SK-N-SH (cell line): ENCODE results near the gene EHD1. TPM values are rescaled to one million over a fixed set of nuclear protein-coding genes. Genes with fewer than 3 reads are reported as not detected.

Experiments used
- CTCF ChIA-PET: fragments of 300-600, 350-600 bp; formaldehyde crosslinking; extraction: SDS; loops from one replicate; lab custom pipeline; 2021; lab: Yijun Ruan, JAX
- POLR2A ChIA-PET: fragments of 350-600 bp; sonication (Branson Sonifier 250); formaldehyde crosslinking; extraction: SDS; loops from one replicate; lab custom pipeline; 2020; ENCODE audit warnings: antibody characterized with exemption, inconsistent platforms; lab: Yijun Ruan, JAX
- DNase-seq: peaks from one replicate; pipeline ENCODE4 v3.0.0; 2012
- H2AFZ ChIP-seq: fragments of 200-600 bp; sonication (generic); 2 replicates; pipeline ENCODE4 v1.8.1; 2016; ENCODE audit warnings: antibody characterized with exemption, mild to moderate bottlenecking, low read depth
- H3F3A ChIP-seq: fragments of 200-600 bp; sonication (generic); replicated peaks from 2 replicates; pipeline ENCODE3; 2016; ENCODE audit warnings: antibody characterized with exemption, mild to moderate bottlenecking; ENCODE audit not compliant: insufficient read depth
- H3K27ac ChIP-seq, 2 experiments: fragments of 200-500 bp in 1 of 2; fragments of 200-600 bp in 1 of 2; sonication (Bioruptor generic) in 1 of 2; sonication (generic), shearing (Covaris generic) in 1 of 2; 2 replicates each; pipeline versions ENCODE4 v1.5.1 to v1.6.1; 2014 to 2016; ENCODE audit warnings: low read depth in 2 of 2, inconsistent platforms in 1 of 2, low read length in 1 of 2, mild to moderate bottlenecking in 1 of 2, mixed read lengths in 1 of 2
- H3K27me3 ChIP-seq: fragments of 200-600 bp; sonication (generic), shearing (Covaris generic); 2 replicates; pipeline ENCODE4 v1.6.1; 2016; ENCODE audit warnings: mixed run types; ENCODE audit not compliant: insufficient read depth
- H3K36me3 ChIP-seq, 2 experiments: fragments of 200-500 bp in 1 of 2; fragments of 200-600 bp in 1 of 2; sonication (Bioruptor generic) in 1 of 2; sonication (generic) in 1 of 2; replicated peaks in 1 of 2; 2 replicates each; pipeline versions ENCODE3 to v1.5.1; 2014 to 2016; ENCODE audit warnings: low read length in 1 of 2, mild to moderate bottlenecking in 1 of 2; ENCODE audit not compliant: insufficient read depth in 2 of 2, control insufficient read depth in 1 of 2
- H3K4me1 ChIP-seq, 2 experiments: fragments of 200-500 bp in 1 of 2; fragments of 200-600 bp in 1 of 2; sonication (Bioruptor generic) in 1 of 2; sonication (generic), shearing (Covaris generic) in 1 of 2; 2 replicates each; pipeline versions ENCODE4 v1.5.1 to v1.6.1; 2014 to 2016; ENCODE audit warnings: low read depth in 1 of 2, low read length in 1 of 2, mixed run types in 1 of 2; ENCODE audit not compliant: insufficient read depth in 2 of 2, control insufficient read depth in 1 of 2
- H3K4me2 ChIP-seq: fragments of 200-600 bp; sonication (generic), shearing (Covaris generic); 2 replicates; pipeline ENCODE4 v1.6.1; 2017; ENCODE audit warnings: mixed run types
- H3K4me3 ChIP-seq, 2 experiments: fragments of 200-500 bp in 1 of 2; fragments of 200-600 bp in 1 of 2; sonication (Bioruptor generic) in 1 of 2; sonication (generic), shearing (Covaris generic) in 1 of 2; 2 replicates each; pipeline versions ENCODE4 v1.5.1 to v1.8.1; 2014 to 2016; ENCODE audit warnings: low read depth in 2 of 2, inconsistent platforms in 1 of 2, low read length in 1 of 2, mild to moderate bottlenecking in 1 of 2, mixed read lengths in 1 of 2, moderate library complexity in 1 of 2
- H3K79me2 ChIP-seq: fragments of 200-600 bp; sonication (generic); 2 replicates; pipeline ENCODE4 v1.8.1; 2017; ENCODE audit warnings: mild to moderate bottlenecking; ENCODE audit not compliant: insufficient read depth
- H3K9ac ChIP-seq: fragments of 200-600 bp; sonication (generic); 2 replicates; pipeline ENCODE4 v1.6.1; 2017; ENCODE audit warnings: mixed run types
- H3K9me2 ChIP-seq: fragments of 200-600 bp; sonication (generic); 2 replicates; pipeline ENCODE4 v1.6.1; 2017; ENCODE audit warnings: mixed run types
- H3K9me3 ChIP-seq: fragments of 200-600 bp; sonication (generic); 2 replicates; pipeline ENCODE4 v1.6.1; 2017; ENCODE audit warnings: mixed run types, mild to moderate bottlenecking, moderate library complexity
- H4K20me1 ChIP-seq: fragments of 200-600 bp; sonication (generic); 2 replicates; pipeline ENCODE4 v1.6.1; 2017; ENCODE audit warnings: mild to moderate bottlenecking, mixed run types; ENCODE audit not compliant: insufficient read depth
- CHD2 ChIP-seq: fragments of 150-350 bp; IDR thresholded peaks from 2 replicates; pipeline ENCODE4 v1.6.1; 2018; ENCODE audit warnings: low read length; ENCODE audit not compliant: partially characterized antibody
- ELF1 ChIP-seq: IDR thresholded peaks from 2 replicates; pipeline ENCODE4 v1.4.0; 2012
- EZH2phosphoT487 ChIP-seq: fragments of 200-600 bp; sonication (generic); IDR thresholded peaks from 2 replicates; pipeline ENCODE4 v1.6.1; 2017; ENCODE audit warnings: low read depth, mixed run types, mild to moderate bottlenecking, antibody characterized with exemption, moderate library complexity, borderline replicate concordance
- FOXJ3 ChIP-seq: sonication (generic); formaldehyde crosslinking; IDR thresholded peaks from 2 replicates; pipeline ENCODE4 v1.5.1; 2020; ENCODE audit warnings: mild to moderate bottlenecking, missing genetic modification reagents
- FOXM1 ChIP-seq: IDR thresholded peaks from 2 replicates; pipeline ENCODE4 v1.4.0; 2012; ENCODE audit warnings: low read depth, mild to moderate bottlenecking
- GABPA ChIP-seq: IDR thresholded peaks from 2 replicates; pipeline ENCODE4 v1.4.0; 2012; ENCODE audit warnings: low read depth, mild to moderate bottlenecking
- GATA2 ChIP-seq: sonication (generic); formaldehyde crosslinking; IDR thresholded peaks from 2 replicates; pipeline ENCODE4 v1.5.0; 2020; ENCODE audit warnings: mild to moderate bottlenecking, missing genetic modification reagents
- JUND ChIP-seq: IDR thresholded peaks from 2 replicates; pipeline ENCODE4 v1.4.0; 2012
- MEF2A ChIP-seq: IDR thresholded peaks from 2 replicates; pipeline ENCODE4 v1.4.0; 2012; ENCODE audit warnings: low read depth, borderline replicate concordance
- NRF1 ChIP-seq: IDR thresholded peaks from 2 replicates; pipeline ENCODE4 v1.6.1; 2012; ENCODE audit warnings: low read depth, mild to moderate bottlenecking, low read length
- RAD21 ChIP-seq: IDR thresholded peaks from 2 replicates; pipeline ENCODE4 v1.6.1; 2012; ENCODE audit warnings: mild to moderate bottlenecking, low read length
- RCOR1 ChIP-seq: fragments of 150-350 bp; IDR thresholded peaks from 2 replicates; pipeline ENCODE4 v1.6.1; 2017; ENCODE audit warnings: antibody characterized with exemption, low read length
- RFX5 ChIP-seq: IDR thresholded peaks from 2 replicates; pipeline ENCODE4 v1.6.1; 2012; ENCODE audit warnings: mild to moderate bottlenecking, improper control_type of control experiment, low read length
- RXRA ChIP-seq: IDR thresholded peaks from 2 replicates; pipeline ENCODE4 v1.4.0; 2012; ENCODE audit warnings: low read depth, mild to moderate bottlenecking, borderline replicate concordance
- SIN3A ChIP-seq: IDR thresholded peaks from 2 replicates; pipeline ENCODE4 v1.6.1; 2012; ENCODE audit warnings: low read depth, mild to moderate bottlenecking, low read length, moderate library complexity, borderline replicate concordance
- SMC3 ChIP-seq: IDR thresholded peaks from 2 replicates; pipeline ENCODE4 v1.6.1; 2012; ENCODE audit warnings: low read depth, low read length, improper control_type of control experiment
- TAF1 ChIP-seq: IDR thresholded peaks from 2 replicates; pipeline ENCODE4 v1.6.1; 2012; ENCODE audit warnings: low read depth, mild to moderate bottlenecking, low read length, moderate library complexity, borderline replicate concordance
- WGBS: methylation state at CpG from one replicate; pipeline ENCODE4 v1.1.6; 2017; ENCODE audit warnings: low lambda C conversion rate; 5-methylcytosine and 5-hydroxymethylcytosine counted together
- polyA plus RNA-seq, 3 experiments: library from polyadenylated mRNA; depleted of rRNA; stranded (reverse); fragments of >200 nt; gene quantifications; 2 replicates each; pipeline ENCODE4 v1.2.3, GENCODE V29; 2012
- TF ChIP-seq, protein P1 (sequence below): fragments of 150-350 bp; IDR thresholded peaks from 2 replicates; pipeline ENCODE4 v1.6.1; 2016; ENCODE audit warnings: mild to moderate bottlenecking, low read depth, low read length
- TF ChIP-seq, protein P2 (sequence below): IDR thresholded peaks from 2 replicates; pipeline ENCODE4 v1.4.0; 2012; ENCODE audit warnings: low read depth, borderline replicate concordance

The EHD1 gene
- polyA plus RNA-seq, 1 of the 3 experiments (the other 2 are of a cell fraction) = 93.3 TPM

DNA sequence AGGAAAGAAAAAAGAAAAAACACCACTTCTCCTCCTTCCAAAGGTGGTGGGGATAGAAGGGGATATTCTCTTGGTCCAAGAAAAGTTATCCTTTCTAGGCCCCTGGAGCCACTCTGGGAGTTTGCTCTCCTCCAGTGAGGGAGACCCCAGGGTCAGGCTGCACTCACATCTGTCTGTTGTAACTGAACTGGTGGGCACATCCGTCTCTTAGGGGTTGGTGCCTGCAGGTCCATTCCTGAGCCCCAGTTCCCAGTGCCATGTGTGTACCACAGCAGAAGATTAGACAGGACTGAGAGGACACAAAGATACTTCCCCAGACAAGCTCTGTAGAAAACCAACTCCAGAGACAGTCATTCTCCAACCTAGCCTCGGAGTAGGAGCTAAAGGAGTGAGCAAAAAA is 41.7 kb upstream of the EHD1 start (continued):
- TF ChIP-seq, protein P1, sequence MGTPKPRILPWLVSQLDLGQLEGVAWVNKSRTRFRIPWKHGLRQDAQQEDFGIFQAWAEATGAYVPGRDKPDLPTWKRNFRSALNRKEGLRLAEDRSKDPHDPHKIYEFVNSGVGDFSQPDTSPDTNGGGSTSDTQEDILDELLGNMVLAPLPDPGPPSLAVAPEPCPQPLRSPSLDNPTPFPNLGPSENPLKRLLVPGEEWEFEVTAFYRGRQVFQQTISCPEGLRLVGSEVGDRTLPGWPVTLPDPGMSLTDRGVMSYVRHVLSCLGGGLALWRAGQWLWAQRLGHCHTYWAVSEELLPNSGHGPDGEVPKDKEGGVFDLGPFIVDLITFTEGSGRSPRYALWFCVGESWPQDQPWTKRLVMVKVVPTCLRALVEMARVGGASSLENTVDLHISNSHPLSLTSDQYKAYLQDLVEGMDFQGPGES = no peak
- TF ChIP-seq, all 33 proteins: peak for 0

DNA sequence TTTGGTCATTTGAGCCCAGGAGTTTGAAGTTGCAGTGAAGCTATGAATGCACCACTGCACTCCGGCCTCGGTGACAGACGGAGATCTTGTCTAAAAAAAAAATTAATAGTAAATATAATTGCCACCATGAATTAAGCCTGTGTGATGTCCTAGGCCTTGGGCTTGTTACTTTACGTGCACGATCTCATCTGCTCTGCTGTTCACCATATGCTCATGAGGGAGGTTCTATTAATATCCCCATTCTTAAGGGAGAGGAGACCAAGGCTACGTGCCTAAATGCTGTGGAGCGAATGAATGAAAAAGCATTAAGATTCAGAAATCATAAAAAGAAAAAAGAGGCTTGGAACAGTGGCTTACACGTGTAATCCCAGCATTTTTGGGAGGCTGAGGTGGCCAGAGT is 41.2 kb upstream of the EHD1 start:
- H3K4me2 ChIP-seq = no peak overlapping the region
- DNase-seq = no peak
- peaks cover 15 to 17% of the 10 kb centered on the region in 2 experiments; a peak in 3 of 4 replicates for H3K4me1 ChIP-seq
- no peak overlapping the region for H3K9ac ChIP-seq
- no peaks in the 10 kb centered on the region for H3K36me3 ChIP-seq
- no peaks in the 10 kb centered on the region for H3K9me2 ChIP-seq
- H3K9me3 ChIP-seq = no peaks in the 10 kb centered on the region
- H4K20me1 ChIP-seq = no peaks in the 10 kb centered on the region
- 89% methylated on average over 8 of the region's 8 CpGs for WGBS
- H3K27me3 ChIP-seq = no peaks in the 10 kb centered on the region
- POLR2A ChIA-PET = no interaction called here
- H3K4me3 ChIP-seq = no peak overlapping the region
- H2AFZ ChIP-seq = no peak overlapping the region
- no peak for TF ChIP-seq RXRA
- no peak for TF ChIP-seq MEF2A
- no peak for TF ChIP-seq SIN3A
- TF ChIP-seq FOXM1 = no peak
- no peak for TF ChIP-seq RAD21
- no peak for TF ChIP-seq FOXJ3 (CRISPR knock-in tag)
- TF ChIP-seq NRF1 = no peak
- TF ChIP-seq RFX5 = no peak
- TF ChIP-seq GABPA = no peak
- no peak for TF ChIP-seq SMC3
- TF ChIP-seq RCOR1 = no peak
- no peak for TF ChIP-seq TAF1
- TF ChIP-seq, protein P2, sequence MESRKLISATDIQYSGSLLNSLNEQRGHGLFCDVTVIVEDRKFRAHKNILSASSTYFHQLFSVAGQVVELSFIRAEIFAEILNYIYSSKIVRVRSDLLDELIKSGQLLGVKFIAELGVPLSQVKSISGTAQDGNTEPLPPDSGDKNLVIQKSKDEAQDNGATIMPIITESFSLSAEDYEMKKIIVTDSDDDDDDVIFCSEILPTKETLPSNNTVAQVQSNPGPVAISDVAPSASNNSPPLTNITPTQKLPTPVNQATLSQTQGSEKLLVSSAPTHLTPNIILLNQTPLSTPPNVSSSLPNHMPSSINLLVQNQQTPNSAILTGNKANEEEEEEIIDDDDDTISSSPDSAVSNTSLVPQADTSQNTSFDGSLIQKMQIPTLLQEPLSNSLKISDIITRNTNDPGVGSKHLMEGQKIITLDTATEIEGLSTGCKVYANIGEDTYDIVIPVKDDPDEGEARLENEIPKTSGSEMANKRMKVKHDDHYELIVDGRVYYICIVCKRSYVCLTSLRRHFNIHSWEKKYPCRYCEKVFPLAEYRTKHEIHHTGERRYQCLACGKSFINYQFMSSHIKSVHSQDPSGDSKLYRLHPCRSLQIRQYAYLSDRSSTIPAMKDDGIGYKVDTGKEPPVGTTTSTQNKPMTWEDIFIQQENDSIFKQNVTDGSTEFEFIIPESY = no peak
- TF ChIP-seq GATA2 = no peak
- TF ChIP-seq EZH2phosphoT487 = no peak
- TF ChIP-seq CHD2 = no peak
- TF ChIP-seq JUND = no peak
- TF ChIP-seq ELF1 = no peak
- peaks cover 17% of the 10 kb centered on the region; the same call in 1 of the 2 replicates for H3K79me2 ChIP-seq
- CTCF ChIA-PET = interaction anchor here (1.0 to 2.2 kb wide), 4 partner anchors 26 to 79 kb away, joined by 3 to 5 read pairs (median 4); partner anchors contain the start of gene CDC42BPG
- H3K27ac ChIP-seq = no peak overlapping the region
- no peaks in the 10 kb centered on the region for H3F3A ChIP-seq
